Peyer's patch (tissue), 4 donors: ENCODE measurements around the gene SAMD5. TPM values are rescaled to one million over a fixed set of nuclear protein-coding genes. Genes with fewer than 3 reads are reported as not detected.
A peak's percentile ranks its signal among the peaks of the same experiment; 100 is the strongest.

ENCODE experiments used
- DNase-seq, 3 donors: peaks; one replicate each; pipeline ENCODE4 v3.0.0-alpha.2; 2017 to 2019
- H3K27ac ChIP-seq, 4 donors: fragments of 200-600 bp; sonication (generic); one replicate each; pipeline ENCODE4 v1.5.1; 2016 to 2019
- H3K27me3 ChIP-seq, 2 donors: fragments of 200-600 bp; sonication (generic); one replicate each; pipeline ENCODE4 v1.5.1; 2019
- H3K36me3 ChIP-seq, 3 donors: fragments of 200-600 bp; sonication (generic); one replicate each; pipeline ENCODE4 v1.5.1; 2016 to 2019
- H3K4me1 ChIP-seq, 4 donors: fragments of 200-600 bp; sonication (generic); one replicate each; pipeline ENCODE4 v1.5.1; 2016 to 2019
- H3K4me3 ChIP-seq, 4 donors: fragments of 200-600 bp; sonication (generic); 1 replicate in 3 of 4; 2 replicates in 1 of 4; pipeline ENCODE4 v1.5.1; 2016 to 2019; ENCODE audit warnings: mild to moderate bottlenecking in 1 of 4
- H3K9me3 ChIP-seq, 4 donors: fragments of 200-600 bp; sonication (generic); one replicate each; pipeline ENCODE4 v1.5.1; 2016 to 2019; ENCODE audit warnings: mild to moderate bottlenecking in 1 of 4
- POLR2A ChIP-seq, 2 donors: fragments of 450-650 bp; IDR thresholded peaks; one replicate each; pipeline ENCODE4 v1.5.1; 2017; ENCODE audit warnings: antibody characterized with exemption in 2 of 2, mild to moderate bottlenecking in 2 of 2, moderate library complexity in 2 of 2
- total RNA-seq, 4 donors: library from RNA; depleted of rRNA; stranded (reverse); fragments of >200 nt; gene quantifications; one replicate each; pipeline ENCODE4 v1.1.0, GENCODE V29; 2016
- TF ChIP-seq, protein P1 (sequence below), 6 experiments: fragments of 450-650 bp in 4 of 6; fragments of 200-600 bp in 2 of 6; sonication (generic) in 1 of 6; IDR thresholded peaks; one replicate each; pipeline ENCODE4 v1.5.1; 2017 to 2019; ENCODE audit warnings: antibody characterized with exemption in 6 of 6, mild to moderate bottlenecking in 3 of 6, moderate library complexity in 1 of 6

The SAMD5 gene
- total RNA-seq, 4 donors from 2014 or later = 7.4 to 13.3 (median 9.3) TPM

DNA sequence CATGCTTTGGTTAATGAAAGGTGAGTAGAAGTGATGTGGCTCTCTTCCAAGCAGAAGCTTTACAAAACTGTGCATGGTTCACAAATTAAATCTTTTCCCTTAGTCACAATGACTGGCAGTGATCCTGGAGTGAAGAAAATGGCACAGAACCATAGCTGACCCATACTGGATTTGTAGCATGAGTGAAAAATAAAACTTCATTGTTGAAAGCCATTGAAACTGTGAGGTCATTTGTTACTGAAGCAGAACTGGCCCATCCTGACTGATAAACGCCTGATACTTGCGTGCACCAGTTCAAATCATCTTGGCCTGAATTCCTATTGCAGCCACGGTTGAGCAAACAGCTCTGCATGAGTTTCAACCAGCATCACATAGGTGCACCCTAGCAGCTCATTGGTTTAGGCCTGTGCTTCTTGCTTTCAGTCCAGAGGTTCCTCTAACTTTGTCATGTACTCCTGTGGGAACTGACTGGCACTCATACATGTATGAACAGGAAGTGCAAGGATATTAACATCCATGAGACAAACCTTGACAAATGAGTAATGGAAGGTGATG, 40.5 kb downstream of the SAMD5 start:
- no peaks in the 10 kb centered on the region for H3K4me1 ChIP-seq
- H3K4me3 ChIP-seq = no peak overlapping the region
- H3K9me3 ChIP-seq = no peaks in the 10 kb centered on the region
- no peaks in the 10 kb centered on the region for H3K36me3 ChIP-seq
- no peak for DNase-seq
- no peak overlapping the region for H3K27ac ChIP-seq
- no peak for TF ChIP-seq POLR2A (IDR thresholded peaks at IDR 0.05)
- TF ChIP-seq, protein P1, sequence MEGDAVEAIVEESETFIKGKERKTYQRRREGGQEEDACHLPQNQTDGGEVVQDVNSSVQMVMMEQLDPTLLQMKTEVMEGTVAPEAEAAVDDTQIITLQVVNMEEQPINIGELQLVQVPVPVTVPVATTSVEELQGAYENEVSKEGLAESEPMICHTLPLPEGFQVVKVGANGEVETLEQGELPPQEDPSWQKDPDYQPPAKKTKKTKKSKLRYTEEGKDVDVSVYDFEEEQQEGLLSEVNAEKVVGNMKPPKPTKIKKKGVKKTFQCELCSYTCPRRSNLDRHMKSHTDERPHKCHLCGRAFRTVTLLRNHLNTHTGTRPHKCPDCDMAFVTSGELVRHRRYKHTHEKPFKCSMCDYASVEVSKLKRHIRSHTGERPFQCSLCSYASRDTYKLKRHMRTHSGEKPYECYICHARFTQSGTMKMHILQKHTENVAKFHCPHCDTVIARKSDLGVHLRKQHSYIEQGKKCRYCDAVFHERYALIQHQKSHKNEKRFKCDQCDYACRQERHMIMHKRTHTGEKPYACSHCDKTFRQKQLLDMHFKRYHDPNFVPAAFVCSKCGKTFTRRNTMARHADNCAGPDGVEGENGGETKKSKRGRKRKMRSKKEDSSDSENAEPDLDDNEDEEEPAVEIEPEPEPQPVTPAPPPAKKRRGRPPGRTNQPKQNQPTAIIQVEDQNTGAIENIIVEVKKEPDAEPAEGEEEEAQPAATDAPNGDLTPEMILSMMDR (IDR thresholded peaks at IDR 0.05) = no peak
- no peaks in the 10 kb centered on the region for H3K27me3 ChIP-seq

DNA sequence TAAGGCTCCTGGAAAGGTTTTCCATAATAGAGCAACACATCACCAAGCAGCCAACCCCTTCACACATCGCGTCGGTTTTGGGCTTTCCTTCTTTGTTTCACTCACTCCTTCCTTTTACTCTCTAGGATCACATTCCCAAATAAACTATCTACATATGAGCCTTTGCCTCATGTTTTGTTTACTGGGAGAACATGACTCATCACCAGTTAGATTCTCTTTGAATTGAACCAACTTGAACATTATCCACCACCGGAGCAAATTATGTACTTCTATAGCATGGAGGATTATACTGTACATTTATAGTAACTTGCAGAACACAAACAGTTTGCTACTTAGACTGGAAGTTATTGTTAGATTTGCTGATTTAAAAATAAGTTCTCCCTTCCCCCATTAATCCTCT, 41.0 kb downstream of the SAMD5 start:
- DNase-seq = no peak
- Histone ChIP-seq H3K4me3 (no peak overlapping the region), H3K4me1 (no peaks in the 10 kb centered on the region), H3K27me3 (no peaks in the 10 kb centered on the region), H3K36me3 (no peaks in the 10 kb centered on the region), H3K9me3 (no peaks in the 10 kb centered on the region), H3K27ac (no peak overlapping the region)
- TF ChIP-seq POLR2A (IDR thresholded peaks at IDR 0.05) = no peak
- TF ChIP-seq, protein P1 (IDR thresholded peaks at IDR 0.05) = no peak

DNA sequence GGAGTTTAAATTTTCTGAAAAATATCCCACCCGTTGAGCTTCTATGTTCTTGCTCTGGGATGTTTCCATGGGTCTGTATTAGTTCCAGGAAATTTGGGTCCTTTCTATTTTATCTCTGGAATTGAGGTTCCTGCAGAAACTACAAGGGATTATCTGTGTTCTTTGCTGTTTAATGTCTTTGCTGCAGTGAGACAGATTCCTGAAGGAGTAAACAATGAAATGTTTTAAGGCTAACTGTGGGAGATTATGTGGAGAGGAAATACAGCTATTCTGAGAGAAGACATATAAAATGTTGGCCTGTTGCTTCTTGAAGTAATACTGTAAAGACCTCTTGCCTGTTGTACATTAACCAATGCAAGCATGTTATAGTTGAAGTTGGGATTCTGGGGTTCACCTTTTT, 43.5 kb downstream of the SAMD5 start:
- Histone ChIP-seq H3K27me3 (no peaks in the 10 kb centered on the region), H3K27ac (no peak overlapping the region), H3K4me1 (no peaks in the 10 kb centered on the region), H3K36me3 (no peaks in the 10 kb centered on the region), H3K4me3 (no peak overlapping the region), H3K9me3 (no peaks in the 10 kb centered on the region)
- DNase-seq = no peak
- TF ChIP-seq, protein P1 (IDR thresholded peaks at IDR 0.05) = no peak
- no peak for TF ChIP-seq POLR2A (IDR thresholded peaks at IDR 0.05)

DNA sequence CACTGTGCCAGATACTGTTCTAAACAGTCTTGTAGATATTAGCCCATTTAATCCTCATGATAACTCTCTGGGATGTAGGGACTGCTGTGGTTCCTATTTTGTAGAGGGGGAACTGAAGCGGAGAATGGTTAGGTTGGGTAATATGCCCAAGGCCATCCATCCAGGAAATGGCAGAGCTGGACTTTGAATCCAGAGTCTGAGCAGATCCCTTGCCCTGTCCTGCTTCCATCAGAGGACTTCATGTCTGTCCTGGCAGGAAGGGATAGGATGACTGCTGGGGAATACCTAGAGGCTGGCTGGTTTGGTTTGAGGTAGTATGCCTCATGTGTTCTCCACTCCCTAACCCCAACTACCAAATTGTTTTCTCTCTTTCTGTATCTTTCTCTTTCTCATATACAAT, 44.6 kb downstream of the SAMD5 start:
- Histone ChIP-seq H3K4me3 (no peak overlapping the region), H3K27me3 (no peaks in the 10 kb centered on the region), H3K36me3 (no peaks in the 10 kb centered on the region), H3K4me1 (no peaks in the 10 kb centered on the region), H3K27ac (no peak overlapping the region), H3K9me3 (no peaks in the 10 kb centered on the region)
- TF ChIP-seq POLR2A (IDR thresholded peaks at IDR 0.05) = no peak
- TF ChIP-seq, protein P1 (IDR thresholded peaks at IDR 0.05) = no peak
- peak in 1 of 3 donors; percentile 51 for DNase-seq

DNA sequence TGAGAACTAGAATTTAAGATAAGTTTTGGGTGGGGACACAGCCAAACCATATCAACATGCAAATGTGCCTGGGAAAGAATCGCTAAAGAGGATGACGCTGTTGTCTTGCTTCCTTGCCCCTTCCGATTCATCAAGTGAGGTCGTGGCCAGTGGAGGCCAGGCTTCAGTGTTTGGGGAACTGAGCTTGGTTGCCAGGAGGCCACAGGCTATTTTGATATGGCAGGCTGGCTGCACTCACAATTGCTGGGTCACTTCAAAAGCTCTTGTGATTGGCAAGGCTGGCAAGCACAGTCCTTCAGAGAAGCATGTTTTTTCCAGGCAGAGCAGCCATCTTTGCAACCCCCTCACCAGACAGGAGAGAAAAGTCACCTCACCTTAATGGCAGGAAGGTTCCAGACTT, 45.8 kb downstream of the SAMD5 start:
- Histone ChIP-seq H3K4me3 (no peak overlapping the region), H3K27me3 (no peaks in the 10 kb centered on the region), H3K36me3 (no peaks in the 10 kb centered on the region), H3K9me3 (no peaks in the 10 kb centered on the region), H3K4me1 (no peaks in the 10 kb centered on the region), H3K27ac (no peak overlapping the region)
- DNase-seq = no peak
- TF ChIP-seq POLR2A (IDR thresholded peaks at IDR 0.05) = no peak
- TF ChIP-seq, protein P1 (IDR thresholded peaks at IDR 0.05) = no peak

DNA sequence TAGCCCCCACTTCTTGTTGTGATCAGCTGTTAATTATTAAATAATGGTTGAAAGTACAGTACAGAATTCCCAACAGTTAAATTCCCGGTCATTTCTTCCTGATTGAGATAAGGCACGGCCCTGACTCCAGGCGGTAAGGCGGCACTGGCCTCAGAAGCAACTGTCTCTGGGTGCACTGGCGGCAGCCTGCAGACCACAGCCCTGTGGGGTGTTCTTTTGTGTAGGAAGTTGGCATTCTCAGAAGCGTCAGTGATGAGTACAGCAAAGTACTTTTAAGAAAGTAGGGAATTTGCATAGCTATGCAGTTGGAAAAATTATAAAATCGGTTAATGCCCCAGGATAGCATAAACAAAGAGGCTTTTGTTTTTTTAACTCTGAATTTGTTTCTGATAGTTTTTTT, 50.5 kb downstream of the SAMD5 start:
- peak overlapping the region in 2 of 4 donors; percentile 21 to 33 for H3K4me3 ChIP-seq
- no peak for TF ChIP-seq POLR2A (IDR thresholded peaks at IDR 0.05)
- TF ChIP-seq, protein P1 (IDR thresholded peaks at IDR 0.05) = no peak
- H3K9me3 ChIP-seq = no peaks in the 10 kb centered on the region
- DNase-seq = peak in 2 of 3 donors; percentile 64 to 68
- H3K27ac ChIP-seq = peak overlapping the region in 2 of 4 donors; percentile 35 to 51
- H3K4me1 ChIP-seq = no peaks in the 10 kb centered on the region
- no peaks in the 10 kb centered on the region for H3K27me3 ChIP-seq
- H3K36me3 ChIP-seq = no peaks in the 10 kb centered on the region
